D721Med (cell line): Measurements from ENCODE around the gene IL11RA.

Source experiments
- DNase-seq: peaks from one replicate; pipeline ENCODE4 v3.0.0; 2011; ENCODE audit warnings: low spot score; ENCODE audit not compliant: insufficient read length
- FAIRE-seq: peaks from 2 replicates; lab custom pipeline; 2011; peaks lifted over from hg19 to GRCh38; lab: Jason Lieb, UNC
- TF ChIP-seq, protein P1 (sequence below): IDR thresholded peaks from 2 replicates; pipeline ENCODE4 v1.5.1; 2012; ENCODE audit warnings: mild to moderate bottlenecking, control low read depth; ENCODE audit not compliant: insufficient read depth; ENCODE audit errors: missing control alignments

IL11RA gene

DNA sequence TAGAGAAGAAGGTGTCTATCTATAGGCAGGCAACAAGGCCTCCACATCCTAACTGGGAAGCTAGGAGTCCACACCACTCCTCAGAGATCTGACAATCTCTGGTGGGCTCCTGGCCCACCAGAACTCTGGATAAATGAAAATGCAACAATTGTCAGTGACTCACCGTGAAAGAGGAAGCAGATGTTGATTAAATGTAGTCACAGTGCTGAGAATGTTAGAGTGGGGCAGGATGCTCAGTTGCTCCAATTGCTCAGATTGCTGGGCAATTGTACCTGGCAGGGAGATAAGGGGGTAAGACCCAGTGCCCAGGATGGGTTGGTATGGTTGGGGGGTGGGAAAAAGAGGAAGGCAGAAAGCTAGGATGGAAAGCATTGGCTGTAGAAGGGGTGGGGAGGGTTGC lies 34.7 kb downstream of the IL11RA start:
- DNase-seq = no peak
- FAIRE-seq = no peak
- TF ChIP-seq, protein P1, sequence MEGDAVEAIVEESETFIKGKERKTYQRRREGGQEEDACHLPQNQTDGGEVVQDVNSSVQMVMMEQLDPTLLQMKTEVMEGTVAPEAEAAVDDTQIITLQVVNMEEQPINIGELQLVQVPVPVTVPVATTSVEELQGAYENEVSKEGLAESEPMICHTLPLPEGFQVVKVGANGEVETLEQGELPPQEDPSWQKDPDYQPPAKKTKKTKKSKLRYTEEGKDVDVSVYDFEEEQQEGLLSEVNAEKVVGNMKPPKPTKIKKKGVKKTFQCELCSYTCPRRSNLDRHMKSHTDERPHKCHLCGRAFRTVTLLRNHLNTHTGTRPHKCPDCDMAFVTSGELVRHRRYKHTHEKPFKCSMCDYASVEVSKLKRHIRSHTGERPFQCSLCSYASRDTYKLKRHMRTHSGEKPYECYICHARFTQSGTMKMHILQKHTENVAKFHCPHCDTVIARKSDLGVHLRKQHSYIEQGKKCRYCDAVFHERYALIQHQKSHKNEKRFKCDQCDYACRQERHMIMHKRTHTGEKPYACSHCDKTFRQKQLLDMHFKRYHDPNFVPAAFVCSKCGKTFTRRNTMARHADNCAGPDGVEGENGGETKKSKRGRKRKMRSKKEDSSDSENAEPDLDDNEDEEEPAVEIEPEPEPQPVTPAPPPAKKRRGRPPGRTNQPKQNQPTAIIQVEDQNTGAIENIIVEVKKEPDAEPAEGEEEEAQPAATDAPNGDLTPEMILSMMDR = no peak

DNA sequence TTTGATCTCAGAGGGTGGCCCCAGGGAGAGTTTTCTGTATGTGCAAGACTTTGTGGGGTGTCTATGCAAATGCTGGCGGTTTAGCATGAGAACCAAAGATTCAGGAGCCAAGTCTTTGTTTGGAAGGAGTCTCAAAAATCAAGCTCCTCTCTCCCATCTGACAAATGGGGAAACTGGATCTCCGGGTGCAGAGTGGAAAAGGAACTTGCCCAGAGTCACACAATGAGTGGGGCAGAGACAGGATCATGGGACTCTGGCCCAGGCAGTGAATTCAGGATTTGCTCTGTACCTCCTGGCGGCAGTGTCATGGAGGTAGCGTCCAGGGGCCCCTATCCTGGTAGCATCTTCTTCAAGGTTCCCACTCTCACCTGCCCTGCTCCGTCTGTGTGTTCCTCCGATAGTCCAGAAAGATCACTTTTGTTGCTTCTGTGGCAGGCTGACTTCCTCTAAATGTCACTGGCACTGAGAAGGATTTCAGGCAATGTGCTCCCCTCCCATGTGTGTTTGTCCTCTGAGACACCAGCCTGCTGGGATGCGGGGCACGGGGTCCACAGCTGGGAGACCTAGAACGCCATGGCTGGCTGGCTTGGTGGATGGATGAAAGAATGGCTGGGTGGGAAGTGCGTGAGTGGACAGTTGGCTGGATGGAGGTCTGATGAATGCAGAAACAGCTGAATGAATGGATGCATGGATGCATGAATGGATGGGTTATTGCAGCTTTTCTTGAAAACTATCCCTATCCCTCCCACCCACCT lies 35.5 kb downstream of the IL11RA start:
- TF ChIP-seq, protein P1 = no peak
- no peak for DNase-seq
- no peak for FAIRE-seq

DNA sequence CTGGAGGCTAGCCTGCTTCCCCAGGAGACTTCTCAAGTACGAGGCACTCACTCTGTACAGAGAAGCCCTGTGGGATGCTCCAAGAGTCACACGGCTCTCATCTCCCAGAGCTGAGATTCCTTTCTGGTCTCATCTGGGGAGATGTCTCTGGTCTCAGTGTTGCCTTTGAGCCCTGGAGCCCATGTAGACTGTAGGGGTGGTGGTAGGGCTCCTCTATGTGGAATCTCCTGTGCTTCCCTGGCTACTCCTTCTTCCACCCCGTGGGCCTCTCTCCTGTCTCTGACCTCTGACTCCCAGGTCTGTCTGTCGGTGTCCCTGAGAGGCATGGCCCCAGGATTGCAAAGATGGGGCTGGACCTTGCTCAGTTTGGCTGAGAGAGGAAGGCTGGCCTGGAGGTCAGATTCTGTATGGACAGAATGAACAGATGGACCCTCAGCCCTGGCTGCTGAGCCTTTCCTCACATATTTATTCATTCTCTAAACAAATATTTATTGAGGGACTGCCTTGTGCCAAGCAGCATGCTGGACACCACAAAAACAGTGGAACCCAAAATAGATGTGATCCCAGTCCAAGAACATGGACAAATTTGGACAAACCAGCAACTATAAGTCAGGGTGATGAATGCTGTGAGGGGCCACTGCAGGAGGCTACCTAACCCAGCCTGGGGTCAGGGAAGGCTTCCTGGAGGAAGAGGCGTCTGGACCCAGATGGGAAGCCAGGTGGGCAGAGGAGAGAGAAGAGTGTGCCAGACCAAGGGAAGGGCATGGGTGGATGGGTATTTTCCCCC lies 36.5 kb downstream of the IL11RA start:
- TF ChIP-seq, protein P1 = no peak
- DNase-seq (no peak), FAIRE-seq (no peak)

DNA sequence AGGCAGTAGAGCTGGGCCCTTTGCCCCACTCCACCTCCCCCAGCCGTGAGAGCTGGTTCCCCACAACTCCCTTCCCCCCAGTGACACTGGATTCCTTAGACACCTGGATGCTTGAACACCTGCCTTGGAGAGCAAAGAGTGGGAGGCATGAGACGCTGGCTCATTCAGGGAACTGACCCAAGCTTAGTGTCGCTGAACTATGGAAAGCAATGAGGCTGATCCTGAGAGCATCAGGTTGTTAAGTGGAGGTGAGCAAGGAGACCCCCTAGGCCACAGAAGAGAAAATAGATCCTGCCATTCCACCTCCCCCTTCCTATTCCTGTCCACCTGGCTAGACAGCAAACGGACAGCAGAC lies 37.1 kb downstream of the IL11RA start:
- FAIRE-seq (no peak), DNase-seq (no peak)
- TF ChIP-seq, protein P1 = no peak

DNA sequence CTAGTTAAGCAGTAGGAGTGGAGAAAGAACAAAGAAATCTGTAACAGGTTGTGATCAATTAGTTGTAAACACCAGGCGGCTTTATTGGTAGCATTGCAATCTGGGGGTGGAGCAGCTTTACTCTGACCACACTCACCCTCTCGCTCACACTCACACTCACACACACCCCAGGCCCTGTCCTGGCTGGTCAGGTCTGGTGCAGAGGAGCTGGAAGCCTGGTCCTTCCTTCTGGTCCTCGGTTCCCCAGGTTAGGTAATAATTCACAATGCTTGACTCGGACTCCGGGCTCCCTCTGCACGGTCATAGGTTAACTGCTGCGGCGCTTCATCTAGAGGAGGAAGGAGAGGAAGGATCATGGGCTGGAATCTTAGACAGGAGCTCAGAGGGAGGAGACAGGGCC lies 37.5 kb downstream of the IL11RA start:
- DNase-seq (no peak), FAIRE-seq (no peak)
- TF ChIP-seq, protein P1 = no peak

DNA sequence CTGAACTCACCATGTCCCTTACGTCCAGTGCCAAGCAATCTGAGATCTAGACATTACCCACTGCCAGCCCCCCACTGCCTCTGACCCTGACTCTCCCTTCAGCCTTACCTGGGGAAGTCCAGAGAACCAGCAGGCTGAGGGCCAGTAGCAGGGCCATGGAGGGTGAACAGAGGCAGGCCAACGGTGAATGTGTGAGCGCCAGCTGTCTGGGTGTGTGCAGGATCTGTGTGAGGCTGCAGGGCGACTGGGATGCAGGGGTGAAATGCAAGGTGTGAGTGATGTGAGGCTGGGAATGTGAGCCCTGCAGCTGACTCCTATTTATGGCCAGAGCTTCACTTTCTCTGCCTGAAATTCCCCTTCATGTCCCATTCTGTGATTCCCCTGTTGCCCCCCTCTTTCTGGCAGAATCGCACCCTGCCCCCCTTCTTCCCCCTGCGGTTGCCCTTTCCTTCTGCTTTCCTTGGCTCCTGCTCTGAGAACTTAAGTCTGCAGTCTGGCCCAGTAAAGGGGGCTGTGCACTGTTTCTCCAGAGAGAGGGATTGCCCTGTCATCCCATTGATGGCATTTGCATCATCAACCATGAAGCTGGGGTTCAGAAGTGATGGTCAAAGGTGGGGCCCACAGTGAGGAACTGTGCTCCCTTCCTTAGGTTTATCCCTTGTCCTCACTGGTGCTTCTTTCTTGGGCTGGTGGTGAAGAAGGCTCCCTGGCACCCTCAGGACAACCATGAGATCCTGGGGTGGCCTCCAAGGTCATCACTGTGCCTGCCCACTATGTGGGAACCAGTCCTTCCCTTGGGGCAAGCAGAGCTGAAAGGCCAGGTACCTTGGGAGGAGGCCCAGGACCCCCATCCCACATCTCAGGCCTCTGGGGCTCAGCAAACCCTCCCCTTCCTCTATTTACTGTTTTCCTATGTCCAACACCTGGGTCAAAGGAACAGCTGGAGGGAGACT lies 39.3 kb downstream of the IL11RA start, which contains the start of gene CCL19:
TSS of gene CCL19 (minus strand) at position 294 of the 953 bp plus-strand sequence. CDS start at position 157, 137 bp downstream.
- no peak for FAIRE-seq
- no peak for DNase-seq
- TF ChIP-seq, protein P1 = no peak
